ENCODE data around the gene CSMD2. TPM values are rescaled to one million over a fixed set of nuclear protein-coding genes. Genes with fewer than 3 reads are reported as not detected.

Gene CSMD2
- total RNA-seq, 2 experiments from 2014 or later, result not detected

DNA sequence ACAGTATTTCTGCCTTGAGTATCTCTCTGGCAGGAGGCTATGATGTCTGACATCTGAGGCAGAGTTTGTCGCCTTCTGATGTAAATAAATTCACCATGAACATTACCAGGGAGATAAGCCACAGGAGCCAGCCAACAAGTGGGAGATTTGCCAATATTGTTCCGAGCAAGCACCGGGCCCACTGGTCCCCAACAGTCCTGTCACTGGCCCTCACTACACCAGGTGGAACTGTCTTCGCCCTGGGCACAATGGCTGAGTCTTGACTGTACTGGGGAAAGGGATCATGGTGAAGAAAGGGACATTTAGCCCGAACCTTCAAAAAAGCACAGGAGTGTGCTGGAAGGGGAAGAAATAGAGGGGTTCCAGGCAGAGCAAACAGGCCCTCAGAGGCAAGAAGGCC is 243.7 kb downstream of the CSMD2 start:
- Mint-ChIP-seq H3K4me3 (no peak overlapping the region), H3K9me3 (peaks cover 2% of the 10 kb centered on the region), H3K4me1 (ENCODE audit: low read depth) (no peaks in the 10 kb centered on the region), H3K27ac (no peak overlapping the region), H3K36me3 (ENCODE audit: low read depth) (no peaks in the 10 kb centered on the region), H3K27me3 (peaks cover 7% of the 10 kb centered on the region)
- DNase-seq (no peak), ATAC-seq (ENCODE audit: poor library complexity) (no peak)
- H3K27me3 ChIP-seq (ENCODE audit: control insufficient read depth in 1 of 2, insufficient read depth in 2 of 2, low read length in 2 of 2), result no peaks in the 10 kb centered on the region
- intact Hi-C loops (cut with DNase I, micrococcal nuclease), result no loop called here
- H3K27ac ChIP-seq (ENCODE audit: low read depth in 1 of 2, low read length in 2 of 2), result no peak overlapping the region
- no peaks in the 10 kb centered on the region for H3K4me1 ChIP-seq (ENCODE audit: insufficient read depth, low read length)
- ChIA-PET CTCF (no interaction called here), POLR2A (no interaction called here)
- H3K36me3 ChIP-seq (ENCODE audit: insufficient read depth, low read length), result no peaks in the 10 kb centered on the region
- H3K9me3 ChIP-seq (ENCODE audit: control insufficient read depth in 1 of 2, insufficient read depth in 1 of 2, low read length in 2 of 2), result peaks cover 0 to 3% of the 10 kb centered on the region in 2 experiments
- TF ChIP-seq, protein P1, sequence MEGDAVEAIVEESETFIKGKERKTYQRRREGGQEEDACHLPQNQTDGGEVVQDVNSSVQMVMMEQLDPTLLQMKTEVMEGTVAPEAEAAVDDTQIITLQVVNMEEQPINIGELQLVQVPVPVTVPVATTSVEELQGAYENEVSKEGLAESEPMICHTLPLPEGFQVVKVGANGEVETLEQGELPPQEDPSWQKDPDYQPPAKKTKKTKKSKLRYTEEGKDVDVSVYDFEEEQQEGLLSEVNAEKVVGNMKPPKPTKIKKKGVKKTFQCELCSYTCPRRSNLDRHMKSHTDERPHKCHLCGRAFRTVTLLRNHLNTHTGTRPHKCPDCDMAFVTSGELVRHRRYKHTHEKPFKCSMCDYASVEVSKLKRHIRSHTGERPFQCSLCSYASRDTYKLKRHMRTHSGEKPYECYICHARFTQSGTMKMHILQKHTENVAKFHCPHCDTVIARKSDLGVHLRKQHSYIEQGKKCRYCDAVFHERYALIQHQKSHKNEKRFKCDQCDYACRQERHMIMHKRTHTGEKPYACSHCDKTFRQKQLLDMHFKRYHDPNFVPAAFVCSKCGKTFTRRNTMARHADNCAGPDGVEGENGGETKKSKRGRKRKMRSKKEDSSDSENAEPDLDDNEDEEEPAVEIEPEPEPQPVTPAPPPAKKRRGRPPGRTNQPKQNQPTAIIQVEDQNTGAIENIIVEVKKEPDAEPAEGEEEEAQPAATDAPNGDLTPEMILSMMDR (IDR thresholded peaks at IDR 0.05), result no peak
- no peak overlapping the region for H3K4me3 ChIP-seq (ENCODE audit: low read length)

DNA sequence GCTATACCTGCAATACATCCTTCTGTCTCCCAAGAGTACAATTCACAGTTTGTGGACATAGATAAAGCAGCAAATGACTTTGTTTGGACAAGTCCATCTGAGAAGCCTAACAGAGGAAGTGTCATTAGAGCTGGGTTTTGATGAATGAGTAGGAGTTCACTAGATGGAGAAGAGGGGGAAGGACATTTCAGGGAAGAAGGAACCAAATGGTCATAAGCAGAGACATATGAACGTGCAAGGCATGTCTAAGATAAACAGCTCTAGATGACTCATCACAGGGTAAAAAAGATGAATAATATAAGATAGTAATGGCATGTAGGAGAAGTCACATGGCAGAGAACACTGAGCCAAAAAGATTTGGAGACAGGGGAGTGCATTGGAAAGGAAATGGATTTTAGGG is 246.7 kb downstream of the CSMD2 start:
- ATAC-seq (ENCODE audit: poor library complexity), result no peak
- Histone ChIP-seq H3K36me3 (ENCODE audit: insufficient read depth, low read length) (no peaks in the 10 kb centered on the region), H3K9me3 (ENCODE audit: control insufficient read depth in 1 of 2, insufficient read depth in 1 of 2, low read length in 2 of 2) (peaks cover 0 to 3% of the 10 kb centered on the region in 2 experiments), H3K4me3 (ENCODE audit: low read length) (no peak overlapping the region), H3K27ac (ENCODE audit: low read depth in 1 of 2, low read length in 2 of 2) (no peak overlapping the region), H3K27me3 (ENCODE audit: control insufficient read depth in 1 of 2, insufficient read depth in 2 of 2, low read length in 2 of 2) (no peaks in the 10 kb centered on the region), H3K4me1 (ENCODE audit: insufficient read depth, low read length) (no peaks in the 10 kb centered on the region)
- Mint-ChIP-seq H3K9me3 (no peaks in the 10 kb centered on the region), H3K27ac (no peak overlapping the region), H3K27me3 (peaks cover 24% of the 10 kb centered on the region), H3K4me1 (ENCODE audit: low read depth) (no peaks in the 10 kb centered on the region), H3K4me3 (no peak overlapping the region), H3K36me3 (ENCODE audit: low read depth) (no peaks in the 10 kb centered on the region)
- DNase-seq, result no peak
- CTCF ChIA-PET, result no interaction called here
- POLR2A ChIA-PET, result no interaction called here
- TF ChIP-seq, protein P1 (IDR thresholded peaks at IDR 0.05), result no peak
- intact Hi-C loops (cut with DNase I, micrococcal nuclease), result no loop called here

DNA sequence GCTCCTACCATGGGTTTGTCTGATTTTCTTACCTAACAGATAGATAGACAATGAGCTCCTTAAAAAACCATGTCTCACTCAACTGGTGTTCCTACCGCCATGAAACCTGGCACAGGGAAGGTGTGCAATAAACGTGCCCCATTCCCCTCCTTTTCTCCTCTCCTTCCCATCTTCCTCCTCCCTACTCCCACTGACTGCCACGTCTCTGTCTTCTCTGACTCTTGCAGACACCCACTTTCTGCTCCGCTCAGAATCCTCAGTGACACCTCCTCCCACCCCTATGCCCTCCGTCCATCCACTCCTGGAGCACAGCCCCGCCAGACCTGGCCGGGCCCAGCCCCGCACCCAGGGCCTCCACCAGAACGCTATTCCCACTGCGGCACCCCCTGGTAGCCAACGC is 248.2 kb downstream of the CSMD2 start:
- ATAC-seq (ENCODE audit: poor library complexity) (no peak), DNase-seq (no peak)
- intact Hi-C loops (cut with DNase I, micrococcal nuclease), result no loop called here
- TF ChIP-seq, protein P1 (IDR thresholded peaks at IDR 0.05), result no peak
- peaks cover 0 to 3% of the 10 kb centered on the region in 2 experiments for H3K9me3 ChIP-seq (ENCODE audit: control insufficient read depth in 1 of 2, insufficient read depth in 1 of 2, low read length in 2 of 2)
- H3K36me3 ChIP-seq (ENCODE audit: insufficient read depth, low read length), result no peaks in the 10 kb centered on the region
- no peaks in the 10 kb centered on the region for H3K4me1 ChIP-seq (ENCODE audit: insufficient read depth, low read length)
- no peaks in the 10 kb centered on the region for H3K27me3 ChIP-seq (ENCODE audit: control insufficient read depth in 1 of 2, insufficient read depth in 2 of 2, low read length in 2 of 2)
- no peak overlapping the region for H3K4me3 ChIP-seq (ENCODE audit: low read length)
- ChIA-PET CTCF (no interaction called here), POLR2A (no interaction called here)
- Mint-ChIP-seq H3K9me3 (no peaks in the 10 kb centered on the region), H3K36me3 (ENCODE audit: low read depth) (no peaks in the 10 kb centered on the region), H3K27me3 (peaks cover 37% of the 10 kb centered on the region), H3K27ac (no peak overlapping the region), H3K4me1 (ENCODE audit: low read depth) (no peaks in the 10 kb centered on the region), H3K4me3 (no peak overlapping the region)
- no peak overlapping the region for H3K27ac ChIP-seq (ENCODE audit: low read depth in 1 of 2, low read length in 2 of 2)

All from CD4-positive, alpha-beta T cell (primary cell).